ENCODE data around the gene MPRIP.

Gene MPRIP

DNA sequence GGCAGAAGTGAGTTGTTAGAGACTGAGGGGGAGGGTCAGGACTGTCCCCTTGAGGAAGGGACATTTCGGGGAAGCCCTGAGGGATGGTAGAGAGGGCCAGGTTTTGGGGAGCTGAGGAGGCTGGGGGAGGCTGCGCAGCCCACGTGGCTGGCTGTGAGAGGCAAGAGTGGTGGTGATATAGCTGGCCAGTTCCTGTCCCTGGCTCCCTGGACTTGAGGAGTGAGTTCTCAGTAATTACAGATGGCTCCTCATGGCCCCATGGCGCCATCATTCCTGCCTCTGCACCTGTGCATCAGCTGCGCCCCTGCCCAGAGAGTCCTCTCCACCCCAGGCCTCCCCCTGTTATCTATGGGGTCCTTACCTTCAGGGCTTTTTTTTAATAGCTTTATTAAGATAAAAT, 30.3 kb downstream of the MPRIP start:
- no peak for DNase-seq

DNA sequence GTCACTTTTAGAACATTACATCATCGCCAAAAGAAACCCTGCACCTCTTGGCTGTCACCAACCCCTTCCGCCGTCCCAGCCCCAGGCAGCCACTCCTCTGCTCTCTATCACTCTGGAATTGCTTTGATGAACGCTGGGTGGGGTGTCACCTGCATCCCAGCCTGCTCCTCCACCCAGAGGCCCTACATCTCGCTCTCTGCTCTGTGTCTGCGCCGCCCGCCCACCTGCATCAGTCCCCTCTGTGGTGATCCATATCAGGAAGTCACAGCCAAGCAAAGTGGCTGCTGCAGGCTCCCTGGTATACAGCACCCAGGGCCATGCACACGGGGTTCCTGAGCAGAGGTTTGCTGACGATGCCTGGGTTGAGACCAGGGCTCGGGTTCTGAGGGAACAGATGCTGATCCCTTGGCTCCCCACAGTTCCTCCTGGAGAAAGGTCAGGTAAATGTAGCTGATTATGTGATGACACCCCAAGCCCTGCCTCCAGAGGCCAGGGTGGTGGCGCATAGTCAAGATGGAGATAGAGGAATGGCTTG, 30.8 kb downstream of the MPRIP start:
- DNase-seq = peak; percentile 33

DNA sequence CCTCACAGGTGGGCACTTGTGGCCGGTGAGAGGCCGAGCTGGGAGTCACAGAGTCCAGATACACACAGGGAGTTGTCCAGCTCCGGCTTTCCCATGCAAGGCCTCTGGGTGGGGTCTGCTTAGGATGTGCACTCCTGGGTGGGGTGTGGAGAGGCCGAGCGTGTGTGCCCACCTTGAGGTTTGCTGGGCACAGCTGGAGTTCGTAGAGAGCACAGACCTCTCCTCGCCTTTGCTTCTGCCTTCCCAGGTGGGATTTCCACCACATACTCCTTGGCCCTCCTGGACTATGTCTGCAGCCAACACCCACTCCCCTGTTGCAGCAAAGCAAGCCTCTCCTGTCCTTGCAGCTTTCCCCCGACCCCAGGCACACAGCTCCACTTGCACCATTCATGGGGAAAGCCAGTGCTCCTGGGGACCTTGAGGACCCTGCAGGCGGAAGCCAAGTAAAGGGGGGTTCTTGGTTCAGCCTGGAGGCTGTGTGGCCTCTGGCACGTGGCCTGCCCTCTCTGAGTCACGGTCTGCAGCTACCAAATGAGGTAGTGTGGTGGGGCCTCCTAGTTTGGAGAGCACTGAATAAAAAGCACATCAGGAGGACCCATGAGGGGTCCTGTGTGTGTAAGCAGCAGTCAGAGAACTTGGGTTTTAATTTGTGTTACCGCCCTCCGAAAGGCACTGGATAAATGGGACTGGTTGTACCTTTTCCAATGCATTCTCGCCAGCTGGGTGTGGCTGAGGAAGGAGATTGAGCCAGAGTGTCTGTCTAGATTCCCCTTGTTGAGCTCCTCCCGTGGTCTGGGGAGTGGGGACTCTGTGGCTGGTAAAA, 31.5 kb downstream of the MPRIP start:
- DNase-seq = peak; percentile 45

DNA sequence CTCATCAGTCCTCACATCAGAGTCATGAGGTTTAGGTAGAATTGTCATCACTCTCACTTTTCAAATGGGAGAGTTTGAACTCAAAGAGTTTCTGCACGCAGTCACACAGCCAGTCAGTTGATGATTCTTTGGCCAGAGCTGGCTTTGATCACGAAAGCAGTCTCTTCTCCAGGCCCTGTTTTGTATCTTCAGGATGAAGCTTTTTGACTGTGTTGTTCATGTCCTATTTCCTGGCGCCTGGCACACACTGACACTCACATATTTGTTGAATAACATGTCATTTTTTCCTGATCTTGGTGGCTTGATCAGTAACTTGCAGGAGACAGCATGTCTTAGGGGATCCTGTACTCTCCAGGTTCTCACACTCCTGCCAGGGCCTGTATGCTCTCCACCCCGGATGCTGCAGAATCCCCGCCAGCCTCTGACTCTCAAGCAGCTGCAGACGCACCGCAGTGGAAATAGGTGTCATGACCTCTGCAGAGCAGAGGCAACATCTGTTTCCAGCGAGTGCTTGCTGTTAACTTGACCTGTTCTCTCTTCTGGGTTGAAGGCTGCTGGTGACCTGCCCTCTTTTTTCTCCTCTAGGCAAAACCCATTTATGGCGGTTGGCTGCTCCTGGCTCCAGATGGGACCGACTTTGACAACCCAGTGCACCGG, 33.0 kb downstream of the MPRIP start:
- peak; percentile 47 for DNase-seq

DNA sequence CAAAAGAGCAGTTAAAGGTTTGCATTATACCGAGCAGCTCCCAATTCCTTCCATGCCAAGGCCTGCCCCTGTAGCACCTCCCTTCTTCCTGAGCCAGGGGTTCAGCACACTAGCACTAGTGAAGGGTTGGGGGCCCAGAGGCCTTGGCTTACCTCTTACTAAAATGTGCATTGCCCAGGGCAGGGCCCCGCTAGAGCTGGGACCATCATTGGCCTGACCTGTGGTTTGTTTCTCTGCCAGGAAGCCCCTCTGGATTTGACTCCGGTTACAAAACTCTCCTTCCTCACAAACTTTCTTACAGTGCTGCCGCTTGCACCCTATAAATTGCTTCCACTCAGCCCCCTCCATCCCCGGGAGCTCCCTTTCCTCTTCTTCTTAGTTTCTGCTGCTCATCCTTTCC, 33.8 kb downstream of the MPRIP start:
- peak; percentile 34 for DNase-seq

DNA sequence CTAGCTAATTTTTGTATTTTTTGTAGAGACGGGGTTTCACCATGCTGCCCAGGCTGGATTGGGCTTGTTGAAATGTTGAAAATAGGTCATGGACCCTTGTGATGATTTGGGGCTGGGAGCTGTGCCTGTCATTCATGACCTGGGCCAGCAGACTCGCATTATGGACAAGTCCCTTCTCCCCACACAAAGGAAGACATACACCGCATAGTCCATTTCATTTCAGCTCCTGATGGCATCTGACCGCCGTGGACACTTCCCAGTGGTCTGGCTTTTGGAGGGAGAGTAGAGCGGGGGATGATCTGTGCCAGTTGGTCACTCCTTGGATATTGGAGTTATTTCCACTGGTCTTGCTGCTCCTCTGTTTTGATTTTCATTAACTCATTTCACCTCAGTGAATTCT, 34.8 kb downstream of the MPRIP start:
- DNase-seq = no peak

DNA sequence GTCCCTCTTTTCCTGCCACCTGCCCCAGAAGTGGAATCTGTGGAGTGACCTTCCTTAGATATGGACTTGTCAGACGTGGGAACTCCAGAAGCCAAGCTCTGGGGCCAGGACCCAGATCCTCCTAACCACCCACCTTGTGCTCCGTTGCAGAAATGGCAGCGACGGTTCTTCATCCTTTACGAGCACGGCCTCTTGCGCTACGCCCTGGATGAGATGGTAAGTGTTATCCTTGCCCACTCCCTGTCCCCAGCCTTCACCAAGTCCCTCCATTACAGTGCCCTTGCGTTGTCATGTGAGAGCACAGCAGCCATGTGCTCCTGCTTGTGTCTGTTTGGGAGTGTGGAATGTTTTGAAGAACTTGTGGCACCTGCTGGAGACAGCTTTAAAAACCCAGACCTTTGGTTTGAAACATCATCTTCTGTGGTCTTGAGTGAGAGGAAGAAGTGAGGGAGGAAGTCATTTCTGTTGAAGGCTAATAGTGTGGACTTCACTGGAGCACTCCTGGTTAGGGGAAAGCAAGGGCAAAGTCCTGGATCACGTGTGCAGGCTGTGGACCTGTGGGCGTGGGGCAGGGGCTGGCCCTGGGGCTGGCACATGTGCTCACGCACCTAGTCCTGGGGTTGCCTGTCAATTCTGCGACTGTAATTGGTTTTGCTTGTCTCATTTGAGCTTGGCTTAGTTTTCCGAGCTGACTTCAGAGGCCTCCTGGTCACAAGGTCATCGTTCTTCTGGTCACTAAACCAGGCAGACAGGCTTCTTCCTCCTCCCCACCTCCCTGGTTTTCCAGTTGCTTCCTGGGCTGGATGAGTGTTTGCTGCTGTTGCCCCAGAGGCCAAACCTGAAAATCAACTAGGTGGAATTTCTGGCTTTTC, 35.8 kb downstream of the MPRIP start:
- DNase-seq = peak; percentile 25

DNA sequence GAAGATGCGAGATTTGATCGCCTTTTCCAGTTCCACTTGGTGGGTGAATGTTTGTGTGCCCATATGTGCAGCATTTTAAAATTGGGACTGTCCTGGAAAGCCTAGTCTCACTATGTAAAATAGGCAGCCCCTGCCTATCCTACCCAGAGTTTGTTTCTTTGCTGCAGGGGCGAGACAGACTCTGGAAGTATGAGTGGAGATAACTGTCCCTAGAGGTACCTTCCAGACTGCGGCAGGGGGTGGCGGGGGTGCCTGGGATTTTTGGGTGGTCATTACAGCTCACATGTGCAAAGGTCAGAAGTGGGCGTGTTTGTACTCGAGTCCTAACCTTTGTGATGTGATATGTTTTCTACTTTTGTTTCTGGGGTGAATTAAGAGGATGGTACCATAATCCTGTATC, 36.6 kb downstream of the MPRIP start:
- peak; percentile 26 for DNase-seq

DNA sequence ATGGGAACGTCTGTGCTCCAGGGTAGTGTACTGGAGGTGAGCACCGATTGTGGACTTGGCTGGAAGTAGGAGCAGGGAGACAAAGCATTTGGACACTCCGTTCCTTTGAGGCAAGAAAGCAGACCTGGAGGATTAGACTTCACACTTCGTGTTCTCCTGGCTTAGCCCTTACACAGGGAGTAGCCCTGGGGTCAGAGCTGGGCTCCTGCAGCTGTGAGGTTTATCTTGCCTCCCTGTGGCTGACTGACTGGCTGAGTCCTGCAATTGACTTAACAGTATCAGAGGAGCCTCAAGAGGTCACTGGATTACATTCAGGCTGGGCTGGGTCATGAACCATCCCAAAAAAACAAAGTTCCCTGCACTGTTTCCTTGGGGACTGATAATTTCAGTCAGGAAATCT, 37.1 kb downstream of the MPRIP start:
- peak; percentile 32 for DNase-seq

DNA sequence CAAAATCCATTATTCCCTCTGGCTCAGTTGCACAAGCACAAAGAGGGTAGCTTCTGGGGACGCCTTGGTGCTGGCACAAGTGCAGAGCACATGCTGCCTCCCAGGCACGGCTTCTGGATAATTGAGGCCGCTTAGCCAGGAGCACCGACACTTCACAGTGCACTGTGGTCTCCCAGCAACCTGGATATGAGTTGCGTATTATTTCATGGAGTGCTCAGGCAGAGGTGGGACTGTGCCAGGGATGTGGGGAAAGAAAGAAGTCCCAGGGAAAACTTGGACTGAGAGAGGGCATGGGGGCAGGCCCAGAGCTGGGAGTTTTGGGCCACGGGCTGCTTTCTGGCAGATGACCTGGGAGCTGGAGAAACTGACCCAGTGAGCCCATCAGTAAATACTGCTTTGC, 37.5 kb downstream of the MPRIP start:
- peak; percentile 28 for DNase-seq

DNA sequence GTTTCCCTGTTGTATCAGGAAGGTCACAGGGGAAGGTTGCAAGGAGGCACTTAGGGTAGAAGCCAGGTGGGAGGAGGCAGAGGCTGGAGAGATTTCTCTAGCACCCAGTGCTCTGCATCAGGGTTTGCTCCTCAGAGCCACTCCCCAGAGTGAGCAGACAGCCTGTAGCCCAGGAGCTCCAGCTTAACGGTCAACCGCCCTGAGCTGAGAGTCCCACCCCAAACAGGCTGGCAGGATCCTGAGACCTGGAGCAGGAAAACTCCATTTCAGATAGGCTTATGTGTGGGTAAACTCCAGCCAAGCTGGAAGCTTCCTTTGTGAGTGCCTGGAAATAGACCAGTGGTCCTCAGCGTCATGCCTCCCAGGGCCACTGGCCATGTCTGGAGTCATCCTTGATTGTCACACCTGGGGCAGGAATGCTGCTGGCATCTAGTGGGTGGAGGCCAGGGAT, 37.9 kb downstream of the MPRIP start:
- DNase-seq = peak; percentile 38

DNA sequence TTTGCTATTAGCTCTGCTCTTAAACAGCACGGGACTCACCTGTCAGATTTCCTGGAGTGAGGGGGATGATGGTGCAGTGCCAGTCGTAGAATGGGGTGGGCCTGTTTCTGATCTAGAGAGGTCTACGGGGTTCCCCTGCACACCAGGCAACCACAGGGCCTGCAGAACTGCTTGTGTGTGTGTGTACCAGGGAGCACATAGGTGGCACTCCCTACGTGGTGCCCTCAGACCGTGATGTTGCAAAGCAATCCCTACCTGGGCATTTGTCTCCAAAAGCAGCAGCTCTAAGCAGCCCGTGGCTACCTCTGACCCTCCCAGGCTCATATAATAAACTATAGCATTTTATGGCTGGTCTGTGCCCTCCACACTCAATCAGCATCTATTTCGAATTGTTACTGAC, 38.5 kb downstream of the MPRIP start:
- DNase-seq = peak; percentile 13

DNA sequence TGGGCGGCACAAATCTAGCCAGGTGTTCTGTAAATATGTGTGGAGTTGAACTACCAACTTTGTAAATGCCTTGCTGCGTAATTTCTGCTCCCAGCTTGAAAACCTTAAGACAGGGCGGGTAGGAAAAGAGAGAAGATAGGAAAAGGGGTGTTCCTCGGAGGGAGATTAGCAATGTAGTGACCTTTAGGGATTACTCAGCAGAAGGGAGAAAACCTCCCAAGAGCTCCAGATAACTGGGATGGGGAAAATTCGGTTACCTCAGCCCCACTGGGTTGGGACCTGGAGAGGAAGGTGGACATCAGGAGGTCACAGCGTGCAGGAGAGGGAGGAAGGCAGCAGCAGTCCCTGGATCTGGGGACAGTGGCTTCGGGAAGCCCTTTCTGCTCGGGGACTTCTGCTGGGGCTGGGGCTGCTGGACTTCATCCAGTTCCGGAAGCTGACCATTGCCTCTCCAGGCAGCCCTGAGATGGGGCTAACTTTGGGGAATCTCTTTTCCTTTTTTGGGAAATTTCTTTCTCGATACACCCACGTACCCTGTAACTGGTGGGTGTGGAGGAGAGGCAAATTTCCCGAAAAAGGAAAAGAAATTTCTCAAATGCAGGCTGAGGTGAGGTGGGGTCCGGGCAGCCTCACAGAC, 39.2 kb downstream of the MPRIP start:
- DNase-seq = peak; percentile 34

DNA sequence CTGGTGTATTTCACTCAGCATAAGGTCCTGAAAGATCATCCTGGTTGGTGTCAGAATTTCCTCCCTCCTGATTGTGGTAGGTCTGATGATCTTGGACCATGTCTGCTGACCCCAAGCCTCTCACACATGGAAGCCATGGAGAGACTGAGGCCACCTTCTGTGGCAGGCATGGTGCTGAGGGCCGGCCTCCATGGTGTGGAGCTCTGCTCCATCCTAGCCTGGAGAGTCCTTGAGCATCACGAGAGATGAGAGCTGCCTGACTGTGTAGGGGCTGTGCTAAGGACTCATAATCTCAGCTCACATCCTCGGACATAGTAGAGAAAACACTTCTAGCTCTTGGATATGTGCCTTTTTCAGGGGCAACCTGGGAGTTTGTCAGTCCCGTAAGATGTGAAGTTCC, 40.6 kb downstream of the MPRIP start:
- no peak for DNase-seq

DNA sequence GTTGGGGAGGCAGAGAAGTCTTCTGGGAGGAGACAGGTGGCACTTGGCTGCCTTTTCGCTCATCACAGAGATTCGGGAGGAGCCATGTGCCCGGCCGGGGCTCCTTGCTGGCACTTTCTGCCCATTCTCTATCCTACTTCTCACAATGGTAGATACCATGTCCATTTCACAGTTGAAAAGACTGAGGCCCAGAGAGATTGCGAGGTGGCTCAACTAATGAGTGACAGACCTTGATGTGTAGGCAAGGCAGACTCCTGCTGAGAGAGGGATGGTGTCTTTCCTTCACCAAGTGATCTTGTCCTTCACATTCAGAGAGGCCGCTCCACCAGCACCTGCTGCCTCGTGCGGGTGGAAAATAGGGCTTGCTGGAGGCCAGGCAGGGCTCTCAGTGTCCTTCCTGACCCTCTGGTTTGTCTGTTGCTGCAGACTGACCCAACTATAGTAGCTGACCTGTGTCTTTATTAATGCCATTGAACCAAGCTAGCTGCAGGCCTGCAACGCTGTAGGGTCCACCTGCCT, 42.1 kb downstream of the MPRIP start:
- DNase-seq = peak; percentile 10

DNA sequence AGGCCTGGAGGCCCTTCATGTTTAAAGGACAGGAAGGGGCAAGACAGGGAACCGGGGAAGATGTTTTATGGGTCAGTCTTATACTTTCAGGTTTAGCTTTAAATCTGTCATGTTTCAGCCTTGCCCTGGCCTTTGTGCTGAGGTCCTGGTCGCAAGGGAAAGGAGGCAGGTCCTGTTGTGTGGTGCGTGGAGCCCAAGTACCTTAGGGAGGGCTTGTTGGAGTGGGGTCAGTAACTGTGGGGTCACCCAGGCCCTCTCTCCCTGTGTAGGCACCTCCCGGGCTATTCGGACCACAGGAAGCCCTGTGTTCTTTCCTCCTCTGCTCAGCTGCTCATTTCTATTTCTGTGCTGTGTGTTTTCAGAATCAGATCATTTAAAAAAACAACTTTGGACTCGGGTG, 42.7 kb downstream of the MPRIP start:
- DNase-seq = peak; percentile 24

DNA sequence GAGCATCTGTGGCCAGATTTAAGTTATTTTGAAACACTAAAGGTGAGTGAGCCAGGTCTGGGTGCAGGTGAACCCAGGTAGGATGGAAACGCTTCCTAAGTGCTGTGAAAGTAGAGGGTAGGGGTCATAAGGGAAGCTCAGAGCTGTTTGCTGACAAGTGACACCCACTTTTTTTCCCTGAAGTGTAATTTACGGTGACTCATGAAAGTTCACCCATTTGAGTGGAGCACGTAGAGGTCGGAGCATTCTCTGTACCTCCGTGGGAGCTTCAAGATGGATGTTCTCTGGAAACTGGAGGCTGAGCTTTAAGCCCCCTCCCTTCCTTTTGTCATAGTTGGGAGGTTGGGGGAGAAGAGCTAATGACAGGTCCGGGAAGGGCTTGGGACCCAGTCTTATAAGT, 44.3 kb downstream of the MPRIP start:
- peak; percentile 0 for DNase-seq

DNA sequence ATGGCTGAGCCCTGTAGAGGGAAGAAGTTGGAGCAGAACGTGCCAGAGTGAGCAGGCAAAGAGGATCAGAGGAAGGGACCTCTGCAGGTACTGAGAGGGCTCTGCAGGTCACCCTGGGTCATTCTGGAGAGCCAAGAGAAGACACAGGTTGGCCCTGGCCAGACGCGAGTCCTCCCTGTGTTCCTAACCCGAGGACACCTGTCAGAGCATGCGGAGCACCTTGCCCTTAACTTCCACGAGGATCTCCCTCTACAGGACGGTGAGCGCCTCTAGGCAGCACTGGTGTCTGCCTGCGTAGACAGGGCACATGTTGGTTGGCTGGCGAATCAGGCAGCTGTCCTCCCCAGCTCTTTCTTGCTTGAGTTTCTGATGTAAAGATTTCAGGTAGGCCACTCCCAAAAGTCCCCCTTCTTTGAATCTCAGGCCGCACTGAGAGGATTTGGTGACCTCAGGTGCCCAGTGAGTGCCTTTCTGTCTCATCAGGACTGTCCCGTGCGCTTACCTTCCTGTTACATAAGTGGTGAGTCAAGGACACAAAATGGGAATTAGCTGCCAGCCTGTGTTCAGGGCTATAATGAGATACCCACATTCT, 45.3 kb downstream of the MPRIP start:
- no peak for DNase-seq

DNA sequence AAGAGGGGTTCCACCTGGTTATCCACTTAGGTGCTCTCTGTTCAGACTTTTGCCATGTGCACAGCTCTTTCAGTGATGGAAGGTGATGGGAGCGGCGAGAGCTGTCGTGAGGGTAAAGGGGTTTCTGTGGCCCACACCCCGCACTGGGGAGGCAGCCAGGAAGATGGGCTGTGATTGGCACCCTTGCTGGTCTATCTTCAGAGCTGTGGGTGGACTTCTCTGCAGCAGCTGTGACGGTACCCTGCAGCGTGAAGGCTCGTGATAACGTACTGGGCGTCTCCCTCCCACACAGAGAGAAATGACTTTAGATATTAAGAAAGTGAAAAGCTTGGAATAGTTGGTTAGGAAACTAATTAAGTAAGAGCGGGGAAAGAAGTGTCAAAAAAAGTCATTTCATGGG, 45.8 kb downstream of the MPRIP start:
- DNase-seq = no peak

DNA sequence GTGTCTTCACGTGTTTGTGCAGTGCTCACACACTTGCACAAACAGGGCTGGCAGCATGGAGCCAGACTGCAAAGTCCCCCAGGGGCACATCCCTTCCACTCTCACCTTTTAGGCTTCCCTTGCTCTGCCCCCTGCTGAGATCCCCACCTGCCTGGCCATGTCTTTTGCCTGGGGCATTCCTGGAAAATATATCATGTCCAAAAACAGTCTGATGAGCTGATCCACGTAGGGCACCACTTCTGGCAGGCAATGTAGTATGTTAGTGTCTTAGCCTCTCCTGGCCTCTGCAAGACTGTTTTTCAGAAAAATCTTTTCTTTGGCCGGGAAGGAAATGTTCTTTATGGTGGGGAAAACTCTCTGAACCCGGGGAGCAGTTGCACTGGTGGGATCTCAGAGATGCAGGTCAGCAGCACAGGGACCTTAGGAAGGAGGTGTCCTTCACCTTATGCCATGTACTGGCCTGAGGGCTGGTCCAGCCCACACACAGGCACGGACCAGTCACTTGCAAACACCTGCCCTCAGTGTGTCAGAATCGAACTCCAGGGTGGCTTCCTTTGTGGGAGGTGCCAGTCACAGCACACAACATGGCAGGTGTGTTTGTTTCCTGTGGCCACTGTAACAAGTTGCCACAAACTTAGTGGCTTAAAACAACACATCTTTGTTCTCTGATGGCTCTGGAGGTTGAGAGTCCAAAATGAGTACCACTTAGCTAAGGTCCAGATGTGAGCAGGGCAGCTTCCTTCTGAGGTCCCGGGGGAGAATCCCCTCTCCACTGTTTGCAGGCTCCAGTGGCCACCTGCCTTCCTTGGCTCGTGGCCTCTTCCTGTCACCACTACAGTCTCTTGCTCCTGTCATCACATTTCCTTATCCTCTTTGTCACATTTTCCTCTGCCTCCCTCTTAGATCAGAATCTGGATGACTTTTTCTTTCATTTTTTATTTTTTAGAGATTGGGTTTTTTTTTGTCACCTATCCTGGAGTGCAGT, 46.6 kb downstream of the MPRIP start:
- peak; percentile 22 for DNase-seq
